WTC11 (cell line): ENCODE measurements around the gene CLEC4D. TPM values are rescaled to one million over a fixed set of nuclear protein-coding genes. Genes with fewer than 3 reads are reported as not detected.
A peak's percentile ranks its signal among the peaks of the same experiment; 100 is the strongest.

ENCODE experiments used
- ATAC-seq: fragments of 200-7000 bp; cut with Tn5 transposase; 2 replicates; pipeline ENCODE4 v1.10.0; 2021; ENCODE audit warnings: mild to moderate bottlenecking, moderate library complexity
- CTCF ChIA-PET: fragments of 300-600 bp; sonication (Branson Sonifier 250); formaldehyde crosslinking; loops from one replicate; lab custom pipeline; 2021; ENCODE audit warnings: antibody characterized with exemption; lab: Charles Lee
- POLR2A ChIA-PET: fragments of 350-600 bp; sonication (Branson Sonifier 250); formaldehyde crosslinking; loops from one replicate; lab custom pipeline; 2021; ENCODE audit warnings: antibody characterized with exemption; lab: Charles Lee
- DNase-seq: peaks from one replicate; pipeline ENCODE4 v3.0.0; 2021; ENCODE audit warnings: low spot score
- H3K27ac Mint-ChIP-seq: 2 replicates; pipeline ENCODE4 v1.8.0; 2021; ENCODE audit warnings: mixed read lengths
- H3K27me3 Mint-ChIP-seq: 2 replicates; pipeline ENCODE4 v1.8.0; 2021; ENCODE audit warnings: low read depth, mild to moderate bottlenecking, moderate library complexity, mixed read lengths
- H3K36me3 Mint-ChIP-seq: 2 replicates; pipeline ENCODE4 v1.8.0; 2021; ENCODE audit warnings: mixed read lengths
- H3K4me1 Mint-ChIP-seq: 2 replicates; pipeline ENCODE4 v1.8.0; 2022; ENCODE audit warnings: mixed read lengths
- H3K4me3 Mint-ChIP-seq: 2 replicates; pipeline ENCODE4 v1.8.0; 2021; ENCODE audit warnings: mild to moderate bottlenecking, moderate library complexity, mixed read lengths
- H3K9me3 Mint-ChIP-seq: 2 replicates; pipeline ENCODE4 v1.8.0; 2021; ENCODE audit warnings: mixed read lengths
- CREM ChIP-seq: sonication (generic); formaldehyde crosslinking; IDR thresholded peaks from 2 replicates; pipeline ENCODE4 v1.8.1; 2022; ENCODE audit warnings: mild to moderate bottlenecking, missing genetic modification reagents, moderate library complexity
- E2F5 ChIP-seq: sonication (generic); formaldehyde crosslinking; IDR thresholded peaks from 2 replicates; pipeline ENCODE4 v1.8.1; 2022; ENCODE audit warnings: mild to moderate bottlenecking, moderate library complexity, missing genetic modification reagents
- ESRRA ChIP-seq: sonication (generic); formaldehyde crosslinking; IDR thresholded peaks from 2 replicates; pipeline ENCODE4 v1.8.1; 2022; ENCODE audit warnings: mild to moderate bottlenecking, missing genetic modification reagents, borderline replicate concordance
- MAX ChIP-seq: sonication (generic); formaldehyde crosslinking; IDR thresholded peaks from 2 replicates; pipeline ENCODE4 v1.8.0; 2022; ENCODE audit warnings: mild to moderate bottlenecking, missing genetic modification reagents
- NFYB ChIP-seq: sonication (generic); formaldehyde crosslinking; conservative IDR thresholded peaks from 2 replicates; pipeline ENCODE4 v1.8.0; 2022; ENCODE audit warnings: low read depth, missing genetic modification reagents
- NR3C1 ChIP-seq: sonication (generic); formaldehyde crosslinking; conservative IDR thresholded peaks from 2 replicates; pipeline ENCODE4 v1.8.1; 2023; ENCODE audit warnings: low read depth, mild to moderate bottlenecking, missing genetic modification reagents
- RORB ChIP-seq: fragments of 250-450 bp; sonication (Bioruptor Pico); IDR thresholded peaks from 2 replicates; pipeline ENCODE4 v1.9.0; 2021; ENCODE audit warnings: mild to moderate bottlenecking
- SMAD4 ChIP-seq: sonication (generic); formaldehyde crosslinking; IDR thresholded peaks from 2 replicates; pipeline ENCODE4 v1.8.0; 2022; ENCODE audit warnings: mild to moderate bottlenecking, missing genetic modification reagents
- TEAD4 ChIP-seq: sonication (generic); formaldehyde crosslinking; IDR thresholded peaks from 2 replicates; pipeline ENCODE4 v1.8.0; 2022; ENCODE audit warnings: mild to moderate bottlenecking, missing genetic modification reagents
- ZNF416 ChIP-seq: fragments of 250-450 bp; sonication (Bioruptor Pico); IDR thresholded peaks from 2 replicates; pipeline ENCODE4 v1.9.0; 2021; ENCODE audit warnings: mild to moderate bottlenecking, inconsistent platforms
- ZNF425 ChIP-seq: fragments of 250-450 bp; sonication (Bioruptor Pico); conservative IDR thresholded peaks from 2 replicates; pipeline ENCODE4 v1.9.0; 2021; ENCODE audit warnings: mild to moderate bottlenecking
- ZNF512 ChIP-seq: sonication (generic); formaldehyde crosslinking; IDR thresholded peaks from 2 replicates; pipeline ENCODE4 v1.8.1; 2022; ENCODE audit warnings: missing genetic modification reagents, borderline replicate concordance
- total RNA-seq: library from RNA; stranded (reverse); gene quantifications from 3 replicates; pipeline ENCODE4 v1.2.3, GENCODE V29; 2021
- TF ChIP-seq, protein P1 (sequence below): fragments of 250-450 bp; sonication (Bioruptor Pico); IDR thresholded peaks from 2 replicates; pipeline ENCODE4 v1.9.0; 2021; ENCODE audit warnings: mild to moderate bottlenecking, borderline replicate concordance
- TF ChIP-seq, protein P2 (sequence below): fragments of 200-600 bp; IDR thresholded peaks from 2 replicates; pipeline ENCODE4 v1.8.0; 2022; ENCODE audit warnings: antibody characterized with exemption

CLEC4D gene
- total RNA-seq, 1 experiment from 2014 or later: 0.09 TPM

- TF ChIP-seq ZNF416 (CRISPR knock-in tag): no peak
- TF ChIP-seq, protein P1, sequence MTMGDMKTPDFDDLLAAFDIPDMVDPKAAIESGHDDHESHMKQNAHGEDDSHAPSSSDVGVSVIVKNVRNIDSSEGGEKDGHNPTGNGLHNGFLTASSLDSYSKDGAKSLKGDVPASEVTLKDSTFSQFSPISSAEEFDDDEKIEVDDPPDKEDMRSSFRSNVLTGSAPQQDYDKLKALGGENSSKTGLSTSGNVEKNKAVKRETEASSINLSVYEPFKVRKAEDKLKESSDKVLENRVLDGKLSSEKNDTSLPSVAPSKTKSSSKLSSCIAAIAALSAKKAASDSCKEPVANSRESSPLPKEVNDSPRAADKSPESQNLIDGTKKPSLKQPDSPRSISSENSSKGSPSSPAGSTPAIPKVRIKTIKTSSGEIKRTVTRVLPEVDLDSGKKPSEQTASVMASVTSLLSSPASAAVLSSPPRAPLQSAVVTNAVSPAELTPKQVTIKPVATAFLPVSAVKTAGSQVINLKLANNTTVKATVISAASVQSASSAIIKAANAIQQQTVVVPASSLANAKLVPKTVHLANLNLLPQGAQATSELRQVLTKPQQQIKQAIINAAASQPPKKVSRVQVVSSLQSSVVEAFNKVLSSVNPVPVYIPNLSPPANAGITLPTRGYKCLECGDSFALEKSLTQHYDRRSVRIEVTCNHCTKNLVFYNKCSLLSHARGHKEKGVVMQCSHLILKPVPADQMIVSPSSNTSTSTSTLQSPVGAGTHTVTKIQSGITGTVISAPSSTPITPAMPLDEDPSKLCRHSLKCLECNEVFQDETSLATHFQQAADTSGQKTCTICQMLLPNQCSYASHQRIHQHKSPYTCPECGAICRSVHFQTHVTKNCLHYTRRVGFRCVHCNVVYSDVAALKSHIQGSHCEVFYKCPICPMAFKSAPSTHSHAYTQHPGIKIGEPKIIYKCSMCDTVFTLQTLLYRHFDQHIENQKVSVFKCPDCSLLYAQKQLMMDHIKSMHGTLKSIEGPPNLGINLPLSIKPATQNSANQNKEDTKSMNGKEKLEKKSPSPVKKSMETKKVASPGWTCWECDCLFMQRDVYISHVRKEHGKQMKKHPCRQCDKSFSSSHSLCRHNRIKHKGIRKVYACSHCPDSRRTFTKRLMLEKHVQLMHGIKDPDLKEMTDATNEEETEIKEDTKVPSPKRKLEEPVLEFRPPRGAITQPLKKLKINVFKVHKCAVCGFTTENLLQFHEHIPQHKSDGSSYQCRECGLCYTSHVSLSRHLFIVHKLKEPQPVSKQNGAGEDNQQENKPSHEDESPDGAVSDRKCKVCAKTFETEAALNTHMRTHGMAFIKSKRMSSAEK (CRISPR knock-in tag): no peak
- no peak for TF ChIP-seq ZNF512 (CRISPR knock-in tag)
- no peak for TF ChIP-seq NFYB (CRISPR knock-in tag)
- TF ChIP-seq ESRRA (CRISPR knock-in tag): no peak
- no peak for TF ChIP-seq E2F5 (CRISPR knock-in tag)
Observed at GRCh38 chr12:8507596-8507995, 5.7 kb upstream of the CLEC4D start (continued).

GRCh38 chr12:8508223-8508622, 5.1 kb upstream of the CLEC4D start:
- Mint-ChIP-seq H3K4me1 (peaks cover 21% of the 10 kb centered on the region), H3K36me3 (no peaks in the 10 kb centered on the region), H3K27ac (no peak overlapping the region), H3K4me3 (no peak overlapping the region), H3K27me3 (no peaks in the 10 kb centered on the region; the same call in 1 of the 2 replicates), H3K9me3 (peaks cover 3% of the 10 kb centered on the region; the same call in 1 of the 2 replicates)
- CTCF ChIA-PET: interaction anchor here (1.2 kb wide), 1 partner anchor 36 kb away, joined by 6 read pairs; no protein-coding TSS in a partner anchor
- ATAC-seq (peak; percentile 65), DNase-seq (no peak)
- POLR2A ChIA-PET: no interaction called here
- TF ChIP-seq ZNF425 (CRISPR knock-in tag) (no peak), RORB (CRISPR knock-in tag) (no peak), SMAD4 (CRISPR knock-in tag) (no peak), NR3C1 (CRISPR knock-in tag) (no peak), TEAD4 (CRISPR knock-in tag) (no peak), MAX (CRISPR knock-in tag) (no peak), CREM (no peak)
- TF ChIP-seq, protein P2, sequence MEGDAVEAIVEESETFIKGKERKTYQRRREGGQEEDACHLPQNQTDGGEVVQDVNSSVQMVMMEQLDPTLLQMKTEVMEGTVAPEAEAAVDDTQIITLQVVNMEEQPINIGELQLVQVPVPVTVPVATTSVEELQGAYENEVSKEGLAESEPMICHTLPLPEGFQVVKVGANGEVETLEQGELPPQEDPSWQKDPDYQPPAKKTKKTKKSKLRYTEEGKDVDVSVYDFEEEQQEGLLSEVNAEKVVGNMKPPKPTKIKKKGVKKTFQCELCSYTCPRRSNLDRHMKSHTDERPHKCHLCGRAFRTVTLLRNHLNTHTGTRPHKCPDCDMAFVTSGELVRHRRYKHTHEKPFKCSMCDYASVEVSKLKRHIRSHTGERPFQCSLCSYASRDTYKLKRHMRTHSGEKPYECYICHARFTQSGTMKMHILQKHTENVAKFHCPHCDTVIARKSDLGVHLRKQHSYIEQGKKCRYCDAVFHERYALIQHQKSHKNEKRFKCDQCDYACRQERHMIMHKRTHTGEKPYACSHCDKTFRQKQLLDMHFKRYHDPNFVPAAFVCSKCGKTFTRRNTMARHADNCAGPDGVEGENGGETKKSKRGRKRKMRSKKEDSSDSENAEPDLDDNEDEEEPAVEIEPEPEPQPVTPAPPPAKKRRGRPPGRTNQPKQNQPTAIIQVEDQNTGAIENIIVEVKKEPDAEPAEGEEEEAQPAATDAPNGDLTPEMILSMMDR: no peak
